GM12865 (cell line): ENCODE data around the gene SART1.

ENCODE experiments used
- DNase-seq: peaks from one replicate; pipeline ENCODE4 v3.0.0; 2010; ENCODE audit warnings: low read depth
- H3K4me3 ChIP-seq: 2 replicates; pipeline ENCODE4 v1.5.1; 2011; ENCODE audit warnings: mild to moderate bottlenecking, low read depth, low read length, control low read depth
- TF ChIP-seq, protein P1 (sequence below): IDR thresholded peaks from 2 replicates; pipeline ENCODE4 v1.5.1; 2011; ENCODE audit warnings: low read length, control low read depth, low read depth, inconsistent platforms; ENCODE audit not compliant: insufficient read depth; ENCODE audit errors: missing control alignments

The SART1 gene

GRCh38 chr11:65932558-65932919 is 29.0 kb upstream of the SART1 start:
- no peak overlapping the region for H3K4me3 ChIP-seq
- DNase-seq, result no peak
- TF ChIP-seq, protein P1, sequence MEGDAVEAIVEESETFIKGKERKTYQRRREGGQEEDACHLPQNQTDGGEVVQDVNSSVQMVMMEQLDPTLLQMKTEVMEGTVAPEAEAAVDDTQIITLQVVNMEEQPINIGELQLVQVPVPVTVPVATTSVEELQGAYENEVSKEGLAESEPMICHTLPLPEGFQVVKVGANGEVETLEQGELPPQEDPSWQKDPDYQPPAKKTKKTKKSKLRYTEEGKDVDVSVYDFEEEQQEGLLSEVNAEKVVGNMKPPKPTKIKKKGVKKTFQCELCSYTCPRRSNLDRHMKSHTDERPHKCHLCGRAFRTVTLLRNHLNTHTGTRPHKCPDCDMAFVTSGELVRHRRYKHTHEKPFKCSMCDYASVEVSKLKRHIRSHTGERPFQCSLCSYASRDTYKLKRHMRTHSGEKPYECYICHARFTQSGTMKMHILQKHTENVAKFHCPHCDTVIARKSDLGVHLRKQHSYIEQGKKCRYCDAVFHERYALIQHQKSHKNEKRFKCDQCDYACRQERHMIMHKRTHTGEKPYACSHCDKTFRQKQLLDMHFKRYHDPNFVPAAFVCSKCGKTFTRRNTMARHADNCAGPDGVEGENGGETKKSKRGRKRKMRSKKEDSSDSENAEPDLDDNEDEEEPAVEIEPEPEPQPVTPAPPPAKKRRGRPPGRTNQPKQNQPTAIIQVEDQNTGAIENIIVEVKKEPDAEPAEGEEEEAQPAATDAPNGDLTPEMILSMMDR, result no peak

GRCh38 chr11:65934014-65934413 is 27.5 kb upstream of the SART1 start:
- DNase-seq, result no peak
- H3K4me3 ChIP-seq, result no peak overlapping the region
- TF ChIP-seq, protein P1, result no peak

GRCh38 chr11:65937766-65938165 is 23.8 kb upstream of the SART1 start:
- H3K4me3 ChIP-seq, result no peak overlapping the region
- no peak for DNase-seq
- TF ChIP-seq, protein P1, result no peak

DNA sequence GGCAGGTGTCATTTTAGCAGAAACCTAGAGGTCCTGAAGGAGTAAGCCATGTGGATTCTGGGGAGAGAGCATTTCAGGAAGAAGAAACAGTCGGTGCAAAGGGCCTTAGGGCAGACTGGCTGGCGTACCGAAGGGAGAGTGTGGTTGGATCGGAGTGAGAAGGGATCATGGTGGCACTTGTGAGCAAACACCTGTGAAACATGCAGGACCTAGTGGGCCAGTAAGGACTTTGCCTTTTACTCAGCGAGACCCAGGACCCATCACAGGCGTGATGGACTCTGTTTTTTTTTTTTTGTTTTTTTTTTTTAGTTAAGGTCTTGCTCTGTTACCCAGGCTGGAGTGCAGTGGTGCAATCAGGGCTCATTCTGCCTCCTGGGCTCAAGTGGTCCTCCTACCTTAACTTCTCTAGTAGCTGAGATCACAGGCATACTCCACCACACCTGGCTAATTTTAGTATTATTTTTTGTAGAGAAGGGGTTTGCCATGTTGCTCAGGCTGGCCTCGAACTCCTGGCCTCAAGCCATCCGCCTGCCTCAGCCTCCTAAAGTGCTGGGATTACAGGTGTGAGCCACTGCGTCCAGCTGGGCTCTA is 19.7 kb upstream of the SART1 start:
- no peak for DNase-seq
- H3K4me3 ChIP-seq, result no peak overlapping the region
- TF ChIP-seq, protein P1, result no peak

- TF ChIP-seq, protein P1, result no peak
- no peak overlapping the region for H3K4me3 ChIP-seq
- no peak for DNase-seq
Measured at GRCh38 chr11:65942531-65942930, 19.0 kb upstream of the SART1 start.

DNA sequence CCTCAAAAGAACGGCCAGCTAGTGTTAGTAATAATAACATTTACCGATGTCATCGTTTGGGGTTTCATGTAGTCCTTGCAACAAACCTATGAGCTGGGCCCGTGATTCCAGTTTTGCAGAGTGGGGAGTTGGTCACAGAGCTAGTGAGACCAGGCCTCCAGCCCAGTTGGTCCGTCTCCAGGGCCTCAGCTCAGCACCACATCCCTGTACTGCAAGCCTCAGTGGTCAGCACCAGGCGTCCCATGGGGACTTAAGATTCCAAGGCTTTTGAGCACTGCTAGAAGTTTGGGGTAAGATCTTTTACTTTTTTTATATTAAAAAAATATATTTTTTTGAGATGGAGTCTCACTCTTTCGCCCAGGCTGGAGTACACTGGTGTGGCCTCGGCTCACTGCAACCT is 17.3 kb upstream of the SART1 start:
- no peak overlapping the region for H3K4me3 ChIP-seq
- DNase-seq, result no peak
- TF ChIP-seq, protein P1, result no peak

- H3K4me3 ChIP-seq, result no peak overlapping the region
- TF ChIP-seq, protein P1, result no peak
- DNase-seq, result no peak
Measured at GRCh38 chr11:65944767-65945166, 16.8 kb upstream of the SART1 start.
